ENCODE data around the gene MPC1L. TPM values are rescaled to one million over a fixed set of nuclear protein-coding genes. Genes with fewer than 3 reads are reported as not detected.

MPC1L gene
- total and polyA plus RNA-seq, 2 experiments from 2014 or later, result not detected

DNA sequence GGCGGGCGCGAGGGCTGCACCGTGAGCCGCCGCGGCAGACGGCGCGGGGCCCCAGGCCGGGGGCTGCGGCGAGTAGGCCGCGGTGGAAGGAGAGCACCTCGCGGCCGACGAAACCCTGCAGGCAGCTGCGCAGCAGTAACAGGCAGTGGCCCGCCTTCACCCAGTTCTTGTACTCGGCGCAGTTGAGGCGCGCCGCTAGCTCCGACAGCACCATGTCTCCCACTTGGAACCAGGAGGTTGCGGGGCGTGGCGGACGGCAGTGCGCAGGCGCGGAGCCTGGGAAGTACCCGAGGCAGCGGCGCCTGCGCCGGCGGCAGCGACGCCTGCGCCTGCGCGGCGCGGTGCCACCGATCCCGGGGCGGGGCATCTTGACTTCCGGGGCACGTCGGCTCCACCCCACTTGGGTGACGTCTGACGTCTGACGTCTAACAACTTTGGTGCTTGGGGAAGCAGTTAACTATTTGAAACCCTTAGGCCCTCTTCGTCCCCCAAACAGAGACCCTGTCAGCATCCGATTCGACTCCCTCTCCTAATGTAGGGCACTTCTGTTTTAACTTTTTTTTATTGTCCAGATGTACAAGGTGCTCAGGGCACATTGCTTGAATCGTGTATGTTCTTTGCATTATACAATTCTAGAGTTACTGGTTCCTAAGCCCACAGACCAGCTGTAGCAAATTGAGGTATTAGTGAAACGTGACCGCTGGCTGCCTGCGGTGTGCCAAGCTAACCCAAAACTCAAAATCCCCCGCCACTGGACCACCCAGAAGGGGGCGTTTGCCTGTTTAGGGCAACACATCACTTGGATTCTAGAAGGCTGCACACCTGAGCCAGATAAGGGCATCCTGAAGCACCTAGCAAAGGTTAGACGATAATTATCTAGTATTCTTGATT is 24.3 kb downstream of the MPC1L start, which contains the start of gene CXorf38:
Gene CXorf38, minus strand, starts transcription at position 255 of the 891 bp plus-strand sequence. Its CDS starts 41 bp downstream, at position 214.
- Histone ChIP-seq H3K9me2 (ENCODE audit: insufficient read depth) (no peaks in the 10 kb centered on the region), H3K4me1 (ENCODE audit: insufficient read depth) (no peaks in the 10 kb centered on the region), H4K20me1 (replicated peaks; ENCODE audit: insufficient read depth) (no peaks in the 10 kb centered on the region), H3K79me2 (replicated peaks; ENCODE audit: insufficient read depth) (peaks cover 18% of the 10 kb centered on the region), H3K4me3 (peak within 1 kb of the TSS; percentile 71), H3F3A (replicated peaks; ENCODE audit: low read depth) (0 out of 2 replicates have a peak, but pooled peaks cover 10% of the 10 kb centered on the region), H3K27me3 (ENCODE audit: insufficient read depth) (no peaks in the 10 kb centered on the region), H3K36me3 (ENCODE audit: insufficient read depth) (0 out of 2 replicates have a peak, but pooled peaks cover 6% of the 10 kb centered on the region), H3K27ac (ENCODE audit: low read depth) (peak within 1 kb of the TSS; percentile 88), H3K4me2 (peak within 1 kb of the TSS; percentile 77), H2AFZ (no peak within 1 kb of the TSS)
- peak within 1 kb of the TSS; percentile 96 for H3K27ac Mint-ChIP-seq
- H3K4me3 Mint-ChIP-seq, result peak within 1 kb of the TSS; percentile 92
- H3K9me3 Mint-ChIP-seq, result peaks cover 2% of the 10 kb centered on the region; the same call in 2 of the 3 replicates
- TF ChIP-seq ZNF331 (CRISPR knock-in tag; IDR thresholded peaks at IDR 0.05; ENCODE audit: low read depth) (no peak), CTCF (conservative IDR thresholded peaks at IDR 0.05; ENCODE audit: low read depth in 2 of 2) (peak; percentile 48 to 50), POLR2AphosphoS5 (IDR thresholded peaks at IDR 0.05; ENCODE audit: low read depth) (peak; percentile 72), JUNB (IDR thresholded peaks at IDR 0.05; ENCODE audit: unreplicated experiment) (no peak), CREB1 (CRISPR knock-in tag; IDR thresholded peaks at IDR 0.05; ENCODE audit: low read depth) (peak; percentile 71)
- peaks cover 14% of the 10 kb centered on the region for H3K4me1 Mint-ChIP-seq
- ATAC-seq (peak; percentile 75), DNase-seq (ENCODE audit: low spot score) (peak; percentile 88)
- H3K27me3 Mint-ChIP-seq (ENCODE audit: insufficient read depth, low read depth, poor library complexity), result peaks cover 7% of the 10 kb centered on the region
- peaks cover 11% of the 10 kb centered on the region for H3K36me3 Mint-ChIP-seq (ENCODE audit: low read depth)

DNA sequence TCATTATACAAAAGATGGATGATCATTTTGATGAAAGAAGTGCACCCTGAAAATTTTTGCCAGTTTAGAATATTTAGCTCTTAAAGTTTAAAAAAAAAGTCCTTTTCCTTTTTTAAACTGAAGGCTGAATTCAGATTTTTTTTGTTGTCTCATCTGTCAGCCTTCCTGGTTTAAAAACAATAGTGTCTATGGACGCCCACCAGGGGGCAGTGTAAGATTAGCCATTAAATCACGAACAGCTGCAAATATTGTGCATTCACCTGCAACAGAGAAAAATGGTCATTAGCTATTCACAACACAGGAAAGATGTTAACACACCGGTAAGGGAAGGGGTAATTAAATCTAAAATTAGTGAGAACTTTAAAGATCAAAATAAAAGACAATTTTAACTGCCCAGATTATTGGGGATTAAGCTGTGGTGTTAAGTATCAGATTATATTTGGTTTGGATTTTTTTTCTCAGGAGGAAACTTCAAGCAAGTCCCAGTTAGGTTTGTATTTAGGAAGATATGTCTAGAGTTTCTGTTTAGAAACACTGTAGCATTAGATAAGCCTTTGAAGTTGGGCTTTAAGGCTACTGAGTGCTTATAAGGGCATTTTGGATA is 28.5 kb downstream of the MPC1L start:
- H3F3A ChIP-seq (replicated peaks; ENCODE audit: low read depth), result 0 out of 2 replicates have a peak, but pooled peaks cover 10% of the 10 kb centered on the region
- peaks cover 5% of the 10 kb centered on the region for H3K27me3 Mint-ChIP-seq (ENCODE audit: insufficient read depth, low read depth, poor library complexity)
- H3K4me1 Mint-ChIP-seq, result no peaks in the 10 kb centered on the region; the same call in 2 of the 3 replicates
- no peak overlapping the region for H3K27ac ChIP-seq (ENCODE audit: low read depth)
- H3K27ac Mint-ChIP-seq, result no peak overlapping the region
- H3K4me2 ChIP-seq, result no peak overlapping the region
- no peaks in the 10 kb centered on the region for H3K79me2 ChIP-seq (replicated peaks; ENCODE audit: insufficient read depth)
- no peaks in the 10 kb centered on the region for H4K20me1 ChIP-seq (replicated peaks; ENCODE audit: insufficient read depth)
- H3K36me3 Mint-ChIP-seq (ENCODE audit: low read depth), result peaks cover 28% of the 10 kb centered on the region
- peak; percentile 63 for DNase-seq (ENCODE audit: low spot score)
- H3K36me3 ChIP-seq (ENCODE audit: insufficient read depth), result peaks cover 5% of the 10 kb centered on the region; the same call in 1 of the 2 replicates
- no peaks in the 10 kb centered on the region for H3K27me3 ChIP-seq (ENCODE audit: insufficient read depth)
- no peaks in the 10 kb centered on the region; the same call in 2 of the 3 replicates for H3K9me3 Mint-ChIP-seq
- no peak overlapping the region for H3K4me3 Mint-ChIP-seq
- TF ChIP-seq CTCF (conservative IDR thresholded peaks at IDR 0.05; ENCODE audit: low read depth in 2 of 2) (peak; percentile 62 to 67), POLR2AphosphoS5 (IDR thresholded peaks at IDR 0.05; ENCODE audit: low read depth) (no peak)
- H2AFZ ChIP-seq, result no peak overlapping the region
- no peak for ATAC-seq
- H3K9me2 ChIP-seq (ENCODE audit: insufficient read depth), result no peaks in the 10 kb centered on the region
- no peaks in the 10 kb centered on the region for H3K4me1 ChIP-seq (ENCODE audit: insufficient read depth)
- no peak overlapping the region for H3K4me3 ChIP-seq
